Activated CD4-positive, alpha-beta T cell treated with anti-CD3 and anti-CD28 coated beads for 4 hours (primary cell): ENCODE measurements around the gene UBL5.
"Not testable (repeated sequence)": the region's sequence is repeated elsewhere in the genome, so short reads cannot be mapped to it uniquely, and the experiment has no call there.

Experiments used
- DNase-seq, 2 donors: peaks; one replicate each; pipeline ENCODE4 v3.0.0-alpha.2; 2020

The UBL5 gene

GRCh38 chr19:9818175-9818733 is 9.5 kb upstream of the UBL5 start:
- DNase-seq: no peak

GRCh38 chr19:9818734-9819595 is 8.8 kb upstream of the UBL5 start, which contains the start of gene FBXL12:
FBXL12 (minus strand) TSS chr19:9819079; CDS start chr19:9818813, 266 bp downstream.
- DNase-seq: peak; percentile 100

GRCh38 chr19:9819596-9819909 is 8.2 kb upstream of the UBL5 start:
- no peak for DNase-seq

- not testable (repeated sequence) for DNase-seq
Observed at GRCh38 chr19:9820034-9820433, 7.7 kb upstream of the UBL5 start.

- DNase-seq: no peak
Observed at GRCh38 chr19:9823816-9824215, 3.9 kb upstream of the UBL5 start.

- no peak for DNase-seq
Observed at GRCh38 chr19:9828551-9829063, 889 bp downstream of the UBL5 start.

- no peak for DNase-seq
Observed at GRCh38 chr19:9834307-9834725, 6.6 kb downstream of the UBL5 start.

- peak; percentile 99 for DNase-seq
Observed at GRCh38 chr19:9834726-9835506, 7.2 kb downstream of the UBL5 start, which contains the start of gene PIN1. PIN1 (plus strand) TSS chr19:9835318; CDS start chr19:9835345, 27 bp downstream.

- peak in 1 of 2 donors; percentile 13 for DNase-seq
Observed at GRCh38 chr19:9835507-9835949, 7.8 kb downstream of the UBL5 start.

- DNase-seq: no peak
Observed at GRCh38 chr19:9836021-9836420, 8.3 kb downstream of the UBL5 start.

GRCh38 chr19:9838324-9838723 is 10.6 kb downstream of the UBL5 start:
- DNase-seq: no peak

GRCh38 chr19:9839415-9839814 is 11.7 kb downstream of the UBL5 start:
- DNase-seq: no peak

GRCh38 chr19:9842834-9843625 is 15.3 kb downstream of the UBL5 start:
- DNase-seq: no peak

- not testable (repeated sequence) for DNase-seq
Observed at GRCh38 chr19:9843626-9844273, 16.0 kb downstream of the UBL5 start.

GRCh38 chr19:9847087-9847671 is 19.5 kb downstream of the UBL5 start:
- DNase-seq: peak; percentile 48 to 55

- peak; percentile 39 to 50 for DNase-seq
Observed at GRCh38 chr19:9848060-9848459, 20.3 kb downstream of the UBL5 start.

- DNase-seq: no peak
Observed at GRCh38 chr19:9848762-9849161, 21.0 kb downstream of the UBL5 start.

- DNase-seq: no peak
Observed at GRCh38 chr19:9849791-9850190, 22.1 kb downstream of the UBL5 start.

GRCh38 chr19:9850235-9850959 is 22.7 kb downstream of the UBL5 start:
- DNase-seq: no peak

GRCh38 chr19:9854282-9854846 is 26.6 kb downstream of the UBL5 start:
- no peak for DNase-seq
